Progenitor cell of endocrine pancreas (in vitro differentiated cells): ENCODE results near the gene PTTG1IP. TPM values are rescaled to one million over a fixed set of nuclear protein-coding genes. Genes with fewer than 3 reads are reported as not detected.

ENCODE experiments used
- DNase-seq: peaks from one replicate; pipeline ENCODE4 v3.0.0; 2021; ENCODE audit warnings: low spot score; ENCODE audit not compliant: unreplicated experiment
- H3K27ac Mint-ChIP-seq: 2 replicates; pipeline ENCODE4 v1.8.0; 2021; ENCODE audit warnings: mild to moderate bottlenecking, moderate library complexity, mixed read lengths
- H3K27me3 Mint-ChIP-seq: 2 replicates; pipeline ENCODE4 v1.8.0; 2021; ENCODE audit warnings: mixed read lengths
- H3K36me3 Mint-ChIP-seq: 2 replicates; pipeline ENCODE4 v1.8.0; 2022; ENCODE audit warnings: mixed read lengths; ENCODE audit not compliant: insufficient read depth
- H3K4me1 Mint-ChIP-seq: 2 replicates; pipeline ENCODE4 v1.8.0; 2021; ENCODE audit warnings: low read depth, mixed read lengths
- H3K4me3 Mint-ChIP-seq: 2 replicates; pipeline ENCODE4 v1.8.0; 2021; ENCODE audit warnings: low read depth, mild to moderate bottlenecking, moderate library complexity, mixed read lengths
- H3K9me3 Mint-ChIP-seq: 2 replicates; pipeline ENCODE4 v1.8.0; 2021; ENCODE audit warnings: low read depth, mixed read lengths
- CTCF ChIP-seq: fragments of 200-600 bp; sonication (generic); IDR thresholded peaks from one replicate; pipeline ENCODE4 v1.5.0; 2021; ENCODE audit warnings: antibody characterized with exemption, mild to moderate bottlenecking; ENCODE audit not compliant: unreplicated experiment
- total RNA-seq: library from RNA; stranded (reverse); gene quantifications from 2 replicates; pipeline ENCODE4 v1.2.1, GENCODE V29; 2021

Gene PTTG1IP
- total RNA-seq, 1 donor from 2014 or later: 221 TPM

DNA sequence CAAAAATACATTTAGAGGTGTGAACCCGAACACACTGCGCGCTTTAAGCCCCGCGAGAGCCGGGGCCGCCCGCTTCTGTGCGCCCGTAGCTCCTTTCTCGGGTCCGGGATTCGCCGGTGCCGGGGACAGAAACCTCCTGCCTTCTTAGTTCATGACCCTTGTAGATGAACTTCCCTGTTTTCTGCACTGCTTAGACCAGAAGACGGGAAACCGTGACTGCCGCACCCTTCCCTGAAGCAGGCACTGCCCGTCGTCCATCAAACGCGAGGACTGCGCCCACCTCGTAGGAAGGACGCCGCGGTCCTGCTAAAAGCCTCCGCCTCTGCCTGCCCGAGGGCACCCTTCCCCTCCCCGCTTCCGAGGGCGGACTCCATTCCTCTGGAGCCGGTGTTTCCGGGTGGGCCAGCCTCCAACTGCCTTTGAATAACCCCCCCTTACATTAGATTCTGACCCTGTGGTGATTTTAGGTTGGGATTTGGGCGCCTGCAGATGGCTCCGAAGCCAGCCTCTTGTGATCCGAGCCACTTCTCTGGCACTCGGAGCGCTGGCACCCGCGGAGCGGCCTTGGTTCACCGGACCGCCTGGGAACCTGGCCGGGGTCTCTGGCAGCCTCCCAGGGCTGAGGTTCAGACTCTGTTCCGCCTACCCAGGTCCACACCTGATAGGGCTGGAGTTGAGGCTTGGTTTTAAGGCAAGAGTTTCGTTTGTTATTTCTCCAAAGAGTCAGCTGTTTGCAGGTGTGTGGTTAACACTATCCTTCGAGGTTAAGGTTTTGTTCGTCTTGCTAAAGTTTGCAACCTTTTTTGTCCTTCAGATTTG is 1.2 kb upstream of the PTTG1IP start:
- Mint-ChIP-seq H3K4me1 (peaks cover 27% of the 10 kb centered on the region), H3K9me3 (no peaks in the 10 kb centered on the region), H3K27ac (peak overlapping the region; percentile 89), H3K4me3 (peak overlapping the region; percentile 72), H3K36me3 (no peaks in the 10 kb centered on the region), H3K27me3 (peaks cover 29% of the 10 kb centered on the region)
- no peak for TF ChIP-seq CTCF
- DNase-seq: no peak

- no peak for TF ChIP-seq CTCF
- H3K4me3 Mint-ChIP-seq: peak overlapping the region; percentile 72
- H3K36me3 Mint-ChIP-seq: no peaks in the 10 kb centered on the region
- H3K9me3 Mint-ChIP-seq: no peaks in the 10 kb centered on the region
- peaks cover 29% of the 10 kb centered on the region for H3K27me3 Mint-ChIP-seq
- no peak for DNase-seq
- peaks cover 29% of the 10 kb centered on the region for H3K4me1 Mint-ChIP-seq
- peak overlapping the region; percentile 89 for H3K27ac Mint-ChIP-seq
Observed at GRCh38 chr21:44874240-44874496, 678 bp upstream of the PTTG1IP start.

GRCh38 chr21:44872649-44873355 is 688 bp downstream of the PTTG1IP start:
- no peaks in the 10 kb centered on the region for H3K36me3 Mint-ChIP-seq
- H3K4me1 Mint-ChIP-seq: peaks cover 41% of the 10 kb centered on the region
- peaks cover 24% of the 10 kb centered on the region for H3K27me3 Mint-ChIP-seq
- H3K4me3 Mint-ChIP-seq: peak overlapping the region; percentile 93
- TF ChIP-seq CTCF: no peak
- peak overlapping the region; percentile 96 for H3K27ac Mint-ChIP-seq
- peak; percentile 32 for DNase-seq
- no peaks in the 10 kb centered on the region for H3K9me3 Mint-ChIP-seq

GRCh38 chr21:44872323-44872648 is 1.2 kb downstream of the PTTG1IP start:
- Mint-ChIP-seq H3K4me1 (peaks cover 46% of the 10 kb centered on the region), H3K27ac (peak overlapping the region; percentile 96), H3K9me3 (no peaks in the 10 kb centered on the region), H3K36me3 (no peaks in the 10 kb centered on the region), H3K4me3 (peak overlapping the region; percentile 93), H3K27me3 (peaks cover 24% of the 10 kb centered on the region)
- no peak for DNase-seq
- TF ChIP-seq CTCF: peak; percentile 24

DNA sequence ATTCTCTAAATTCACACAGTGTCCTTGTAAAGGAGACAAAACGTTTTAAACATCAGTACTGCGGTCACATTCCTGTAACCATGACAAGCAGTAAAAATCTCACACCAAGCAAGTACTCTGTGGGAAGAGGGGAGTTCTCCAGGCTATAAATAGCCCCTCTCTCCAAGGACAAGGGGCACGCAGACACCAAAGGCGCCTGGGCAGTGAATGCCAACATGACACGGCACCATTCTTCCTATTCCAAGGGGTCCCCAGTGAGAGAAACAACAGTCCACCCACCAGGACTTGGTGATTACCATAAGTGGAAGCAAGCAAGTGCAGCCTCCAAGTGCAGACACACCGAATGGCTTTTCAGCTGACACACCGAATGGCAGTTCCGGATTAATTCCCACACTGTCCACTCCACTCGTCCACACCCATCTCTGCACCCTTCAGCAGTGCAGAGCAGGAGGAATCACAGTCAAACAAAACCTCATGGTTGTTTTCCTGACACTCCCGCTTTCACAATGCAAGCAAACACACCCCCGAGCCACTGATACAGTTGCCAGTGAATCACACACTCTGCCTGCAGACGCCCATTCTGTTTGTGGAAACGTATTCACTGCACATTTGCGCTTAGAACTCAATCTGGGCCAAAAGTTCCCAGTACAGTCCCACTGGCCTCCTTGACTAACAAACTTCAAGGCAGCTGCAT is 1.8 kb downstream of the PTTG1IP start:
- TF ChIP-seq CTCF: no peak
- Mint-ChIP-seq H3K27ac (peak overlapping the region; percentile 96), H3K4me1 (peaks cover 52% of the 10 kb centered on the region), H3K4me3 (peak overlapping the region; percentile 93), H3K9me3 (no peaks in the 10 kb centered on the region), H3K36me3 (no peaks in the 10 kb centered on the region), H3K27me3 (peaks cover 23% of the 10 kb centered on the region)
- DNase-seq: no peak
